Stimulated activated naive CD8-positive, alpha-beta T cell treated with anti-CD3 and anti-CD28 coated beads, Interleukin-15, Interleukin-2, amounts not matched to agents 100 U/mL and 50 U/mL, for 24 hours (primary cell): ENCODE results near the gene PLCB1.
"Not testable (repeated sequence)": the region's sequence is repeated elsewhere in the genome, so short reads cannot be mapped to it uniquely, and the experiment has no call there.

ENCODE experiments used
- ATAC-seq: fragments of 150-1000 bp; cut with Tn5 transposase; one replicate; pipeline ENCODE4 v1.10.0; 2021
- DNase-seq: peaks from one replicate; pipeline ENCODE4 v3.0.0; 2021

Gene PLCB1

GRCh38 chr20:8547035-8547650 lies 415.1 kb downstream of the PLCB1 start:
- no peak for DNase-seq
- no peak for ATAC-seq

GRCh38 chr20:8547968-8548588 lies 416.0 kb downstream of the PLCB1 start:
- DNase-seq, result no peak
- ATAC-seq, result no peak

- DNase-seq (no peak), ATAC-seq (no peak)
Observed at GRCh38 chr20:8549192-8549591, 417.1 kb downstream of the PLCB1 start.

- ATAC-seq, result no peak
- no peak for DNase-seq
Observed at GRCh38 chr20:8557711-8558110, 425.6 kb downstream of the PLCB1 start.

- DNase-seq, result no peak
- ATAC-seq, result no peak
Observed at GRCh38 chr20:8562356-8562755, 430.3 kb downstream of the PLCB1 start.

GRCh38 chr20:8568075-8568474 lies 436.0 kb downstream of the PLCB1 start:
- DNase-seq (no peak), ATAC-seq (no peak)

GRCh38 chr20:8569766-8570165 lies 437.7 kb downstream of the PLCB1 start:
- ATAC-seq, result no peak
- DNase-seq, result no peak

- ATAC-seq, result no peak
- DNase-seq, result no peak
Observed at GRCh38 chr20:8571611-8572010, 439.5 kb downstream of the PLCB1 start.

GRCh38 chr20:8573686-8574085 lies 441.6 kb downstream of the PLCB1 start:
- ATAC-seq (no peak), DNase-seq (no peak)

- no peak for DNase-seq
Observed at GRCh38 chr20:8575114-8575513, 443.0 kb downstream of the PLCB1 start.

GRCh38 chr20:8578161-8578865 lies 446.2 kb downstream of the PLCB1 start:
- no peak for DNase-seq
- ATAC-seq, result no peak

More at GRCh38 chr20:8575114-8575513, 443.0 kb downstream of the PLCB1 start:
- ATAC-seq, result no peak

- no peak for ATAC-seq
- no peak for DNase-seq
Observed at GRCh38 chr20:8579035-8579434, 447.0 kb downstream of the PLCB1 start.

- DNase-seq (no peak), ATAC-seq (no peak)
Observed at GRCh38 chr20:8581446-8582183, 449.5 kb downstream of the PLCB1 start.

GRCh38 chr20:8583012-8583565 lies 451.0 kb downstream of the PLCB1 start:
- ATAC-seq (no peak), DNase-seq (no peak)

GRCh38 chr20:8583566-8584043 lies 451.5 kb downstream of the PLCB1 start:
- ATAC-seq, result no peak
- DNase-seq, result no peak

GRCh38 chr20:8587251-8587650 lies 455.2 kb downstream of the PLCB1 start:
- DNase-seq (no peak), ATAC-seq (no peak)

GRCh38 chr20:8587810-8588209 lies 455.7 kb downstream of the PLCB1 start:
- ATAC-seq, result no peak
- DNase-seq, result no peak

GRCh38 chr20:8589956-8590355 lies 457.9 kb downstream of the PLCB1 start:
- DNase-seq (no peak), ATAC-seq (no peak)

- DNase-seq, ATAC-seq: not testable (repeated sequence)
Observed at GRCh38 chr20:8600910-8601541, 469.0 kb downstream of the PLCB1 start.

- DNase-seq (peak; percentile 4), ATAC-seq (peak; percentile 66)
Observed at GRCh38 chr20:8601542-8601912, 469.5 kb downstream of the PLCB1 start.

- ATAC-seq (peak; percentile 36), DNase-seq (no peak)
Observed at GRCh38 chr20:8602389-8603116, 470.5 kb downstream of the PLCB1 start.
